Measurements from ENCODE around the gene NEMP1. TPM values are rescaled to one million over a fixed set of nuclear protein-coding genes. Genes with fewer than 3 reads are reported as not detected.

NEMP1 gene
- total and polyA plus RNA-seq, 2 of the 13 experiments (the other 11 are each of a cell fraction or from before 2014, with no cell fraction given): 11.4 to 12.9 TPM

DNA sequence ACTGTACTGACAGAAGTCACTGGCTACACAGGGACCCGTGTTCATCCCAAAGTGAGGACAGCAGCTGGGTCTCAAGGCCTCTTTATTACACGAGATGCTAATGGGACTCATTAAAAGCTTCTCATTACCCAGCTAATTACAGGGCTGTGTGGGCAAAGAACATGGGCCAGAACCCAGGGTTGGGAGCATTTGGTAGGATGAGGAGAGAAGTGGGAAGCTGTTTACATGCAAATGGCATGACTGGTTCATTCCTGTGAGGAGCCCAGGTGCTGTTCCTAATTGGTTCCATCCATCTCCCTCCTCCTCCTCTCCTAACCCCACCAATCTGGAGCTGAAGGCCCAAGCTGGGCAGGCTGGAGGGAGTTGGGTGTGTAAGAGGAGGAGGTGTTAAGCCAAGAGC lies 53.4 kb downstream of the NEMP1 start:
- no TSS peak for BruUV-seq (replicated peaks)
- in situ Hi-C loops (cut with HindIII; ENCODE audit: extremely low pct_ligation_motif_present, low pct_unique_long_range_greater_than_20kb): no loop called here
- no peak overlapping the region for H3K4me3 ChIP-seq (replicated peaks in 1 of 3; ENCODE audit: insufficient read depth in 1 of 3, low read depth in 2 of 3, low read length in 3 of 3)
- H3K4me1 ChIP-seq (ENCODE audit: insufficient read depth, low read length): no peaks in the 10 kb centered on the region
- ATAC-seq (no peak), FAIRE-seq (no peak), DNase-seq (ENCODE audit: low spot score) (no peak)
- no peaks in the 10 kb centered on the region for H3K79me2 ChIP-seq (ENCODE audit: insufficient read depth, low read length)
- no CpG with 5 or more reads among the region's 2 CpGs for WGBS (ENCODE audit: low lambda C conversion rate)
- H3K9me3 ChIP-seq (ENCODE audit: low read length): no peaks in the 10 kb centered on the region
- H3K9ac ChIP-seq (ENCODE audit: insufficient read depth, low read depth, low read length): no peak overlapping the region
- intact Hi-C loops (cut with micrococcal nuclease; ENCODE audit: unreplicated experiment): no loop called here
- ChIA-PET POLR2A (interaction anchor here (0.7 kb wide), 1 partner anchor 9 kb away, joined by 3 read pairs; the partner anchor contains the start of gene TAC3), CTCF (ENCODE audit: low intra/inter-chr PET ratio, low total read pairs) (no interaction called here)
- no peak overlapping the region for H2AFZ ChIP-seq (ENCODE audit: low read length)
- no peaks in the 10 kb centered on the region; a peak in 1 of 5 replicates for H3K27me3 ChIP-seq (ENCODE audit: control insufficient read depth in 1 of 2, insufficient read depth in 2 of 2, low read length in 2 of 2)
- H4K20me1 ChIP-seq (ENCODE audit: insufficient read depth, low read length): no peaks in the 10 kb centered on the region
- no peaks in the 10 kb centered on the region for H3K36me3 ChIP-seq (replicated peaks in 1 of 2; ENCODE audit: control insufficient read depth in 1 of 2, insufficient read depth in 2 of 2, low read length in 2 of 2)
- no peak overlapping the region for H3K4me2 ChIP-seq (ENCODE audit: low read depth, low read length)
- no peak overlapping the region for H3K27ac ChIP-seq (ENCODE audit: extremely low read length, insufficient read depth, low read length)
- TF ChIP-seq NFE2 (CRISPR knock-in tag; IDR thresholded peaks at IDR 0.05) (no peak), REL (CRISPR knock-in tag; conservative IDR thresholded peaks at IDR 0.05) (no peak), MBNL3 (CRISPR knock-in tag; conservative IDR thresholded peaks at IDR 0.05) (no peak), MIER2 (CRISPR knock-in tag; IDR thresholded peaks at IDR 0.05) (no peak), NCOR1 (IDR thresholded peaks at IDR 0.05; ENCODE audit: borderline replicate concordance, low read length) (no peak), ZFP41 (CRISPR knock-in tag; IDR thresholded peaks at IDR 0.05; ENCODE audit: borderline replicate concordance) (no peak), ATM (IDR thresholded peaks at IDR 0.05; ENCODE audit: borderline replicate concordance) (no peak), JUNB (CRISPR knock-in tag; IDR thresholded peaks at IDR 0.05; ENCODE audit: borderline replicate concordance) (no peak), ZBTB21 (CRISPR knock-in tag; IDR thresholded peaks at IDR 0.05) (no peak), ZNF768 (CRISPR knock-in tag; IDR thresholded peaks at IDR 0.05) (no peak), MAFK (conservative IDR thresholded peaks at IDR 0.05 in 1 of 2, IDR thresholded peaks at IDR 0.05 in 1 of 2; ENCODE audit: low read length in 2 of 2) (no peak)
- TF ChIP-seq, protein P1, sequence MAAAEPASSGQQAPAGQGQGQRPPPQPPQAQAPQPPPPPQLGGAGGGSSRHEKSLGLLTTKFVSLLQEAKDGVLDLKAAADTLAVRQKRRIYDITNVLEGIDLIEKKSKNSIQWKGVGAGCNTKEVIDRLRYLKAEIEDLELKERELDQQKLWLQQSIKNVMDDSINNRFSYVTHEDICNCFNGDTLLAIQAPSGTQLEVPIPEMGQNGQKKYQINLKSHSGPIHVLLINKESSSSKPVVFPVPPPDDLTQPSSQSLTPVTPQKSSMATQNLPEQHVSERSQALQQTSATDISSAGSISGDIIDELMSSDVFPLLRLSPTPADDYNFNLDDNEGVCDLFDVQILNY (CRISPR knock-in tag; conservative IDR thresholded peaks at IDR 0.05): no peak
- TF ChIP-seq, protein P2, sequence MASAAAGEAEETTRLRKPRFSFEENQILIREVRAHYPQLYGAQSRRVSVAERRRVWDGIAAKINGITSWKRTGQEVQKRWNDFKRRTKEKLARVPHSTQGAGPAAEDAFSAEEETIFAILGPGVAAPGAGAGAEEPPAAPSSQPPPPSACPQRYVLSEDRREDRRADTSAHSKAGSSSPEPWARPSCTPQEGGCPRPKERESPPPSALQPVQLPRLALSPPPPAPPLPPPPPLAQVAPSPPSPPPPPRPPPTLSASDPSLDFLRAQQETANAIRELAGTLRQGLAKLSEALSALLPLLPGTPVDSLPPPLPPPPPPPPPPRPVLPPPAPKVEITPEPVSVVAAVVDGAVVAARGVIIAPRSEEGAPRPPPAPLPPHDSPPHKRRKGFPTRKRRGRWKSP (CRISPR knock-in tag; IDR thresholded peaks at IDR 0.05): no peak
- TF ChIP-seq, protein P3, sequence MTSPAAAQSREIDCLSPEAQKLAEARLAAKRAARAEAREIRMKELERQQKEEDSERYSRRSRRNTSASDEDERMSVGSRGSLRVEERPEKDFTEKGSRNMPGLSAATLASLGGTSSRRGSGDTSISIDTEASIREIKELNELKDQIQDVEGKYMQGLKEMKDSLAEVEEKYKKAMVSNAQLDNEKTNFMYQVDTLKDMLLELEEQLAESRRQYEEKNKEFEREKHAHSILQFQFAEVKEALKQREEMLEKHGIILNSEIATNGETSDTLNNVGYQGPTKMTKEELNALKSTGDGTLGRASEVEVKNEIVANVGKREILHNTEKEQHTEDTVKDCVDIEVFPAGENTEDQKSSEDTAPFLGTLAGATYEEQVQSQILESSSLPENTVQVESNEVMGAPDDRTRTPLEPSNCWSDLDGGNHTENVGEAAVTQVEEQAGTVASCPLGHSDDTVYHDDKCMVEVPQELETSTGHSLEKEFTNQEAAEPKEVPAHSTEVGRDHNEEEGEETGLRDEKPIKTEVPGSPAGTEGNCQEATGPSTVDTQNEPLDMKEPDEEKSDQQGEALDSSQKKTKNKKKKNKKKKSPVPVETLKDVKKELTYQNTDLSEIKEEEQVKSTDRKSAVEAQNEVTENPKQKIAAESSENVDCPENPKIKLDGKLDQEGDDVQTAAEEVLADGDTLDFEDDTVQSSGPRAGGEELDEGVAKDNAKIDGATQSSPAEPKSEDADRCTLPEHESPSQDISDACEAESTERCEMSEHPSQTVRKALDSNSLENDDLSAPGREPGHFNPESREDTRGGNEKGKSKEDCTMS (CRISPR knock-in tag; conservative IDR thresholded peaks at IDR 0.05): no peak
- TF ChIP-seq, protein P4, sequence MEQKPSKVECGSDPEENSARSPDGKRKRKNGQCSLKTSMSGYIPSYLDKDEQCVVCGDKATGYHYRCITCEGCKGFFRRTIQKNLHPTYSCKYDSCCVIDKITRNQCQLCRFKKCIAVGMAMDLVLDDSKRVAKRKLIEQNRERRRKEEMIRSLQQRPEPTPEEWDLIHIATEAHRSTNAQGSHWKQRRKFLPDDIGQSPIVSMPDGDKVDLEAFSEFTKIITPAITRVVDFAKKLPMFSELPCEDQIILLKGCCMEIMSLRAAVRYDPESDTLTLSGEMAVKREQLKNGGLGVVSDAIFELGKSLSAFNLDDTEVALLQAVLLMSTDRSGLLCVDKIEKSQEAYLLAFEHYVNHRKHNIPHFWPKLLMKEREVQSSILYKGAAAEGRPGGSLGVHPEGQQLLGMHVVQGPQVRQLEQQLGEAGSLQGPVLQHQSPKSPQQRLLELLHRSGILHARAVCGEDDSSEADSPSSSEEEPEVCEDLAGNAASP (CRISPR knock-in tag; IDR thresholded peaks at IDR 0.05; ENCODE audit: borderline replicate concordance): no peak

Measured in HepG2 (cell line).